ENCODE results near the gene PDPK1.

DNA sequence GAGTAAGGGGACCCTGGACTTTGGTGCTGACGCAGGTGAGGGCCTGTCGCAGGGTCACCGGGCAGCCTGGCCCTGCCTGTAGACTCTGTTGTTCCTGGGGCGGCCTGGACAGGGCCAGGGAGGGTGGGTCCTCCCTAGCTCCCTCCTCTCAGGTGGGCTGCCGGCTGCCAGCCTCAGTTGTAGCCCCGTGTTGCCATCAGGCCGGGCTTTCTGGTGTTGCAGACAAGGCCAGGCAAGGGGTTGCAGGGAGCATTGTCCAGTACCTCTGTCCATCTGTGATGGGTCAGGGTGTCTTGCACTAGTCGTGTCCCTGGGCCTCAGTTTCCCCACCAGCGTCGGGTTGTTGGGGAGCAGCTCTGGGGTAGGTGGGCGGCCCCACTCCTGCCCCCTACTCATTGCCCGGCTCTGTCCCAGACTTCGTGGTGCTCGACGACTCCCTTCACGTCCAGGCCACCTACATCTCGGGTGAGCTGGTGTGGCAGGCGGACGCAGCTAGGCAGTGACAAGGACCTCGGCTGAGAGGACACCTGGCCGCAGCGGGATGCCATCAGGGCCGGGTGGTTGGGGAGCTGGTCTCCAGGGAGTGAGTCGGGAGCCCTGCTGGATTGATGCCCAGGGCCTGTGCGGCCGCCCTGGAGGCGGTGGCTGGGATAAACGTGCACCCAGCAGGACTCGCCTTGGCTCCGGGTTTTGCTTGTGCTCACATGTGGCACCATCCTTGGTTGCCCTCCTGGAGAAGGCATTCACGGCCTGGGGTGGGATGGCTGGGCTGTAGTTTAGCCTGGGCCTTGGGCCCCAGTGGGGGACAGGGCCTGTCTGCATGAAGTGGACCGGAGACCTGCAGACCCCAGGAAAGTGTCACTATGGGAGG, 8.5 kb upstream of the PDPK1 start:
- no peak for TF ChIP-seq CTCF (IDR thresholded peaks at IDR 0.05)
- no peak for TF ChIP-seq EZH2phosphoT487 (IDR thresholded peaks at IDR 0.05)
- no peak for TF ChIP-seq EZH2 (IDR thresholded peaks at IDR 0.05)
